Right lobe of liver (tissue), 6 donors: ENCODE data around the gene DLG2. TPM values are rescaled to one million over a fixed set of nuclear protein-coding genes. Genes with fewer than 3 reads are reported as not detected.

Experiments
- ATAC-seq, 4 donors: fragments of 200-7000 bp; cut with Tn5 transposase; one replicate each; pipeline ENCODE4 v1.9.1; 2020; ENCODE audit warnings: mild to moderate bottlenecking in 4 of 4, moderate library complexity in 4 of 4
- DNase-seq, 3 donors: peaks; one replicate each; pipeline ENCODE4 v3.0.0-alpha.2; 2020
- H3K27ac ChIP-seq, 3 donors: fragments of 200-600 bp; one replicate each; pipeline ENCODE4 v1.8.0; 2022
- H3K27me3 ChIP-seq, 2 donors: fragments of 200-600 bp; one replicate each; pipeline ENCODE4 v1.8.0; 2022
- H3K36me3 ChIP-seq, 4 donors: fragments of 200-600 bp; sonication (generic) in 1 of 4; one replicate each; pipeline versions ENCODE4 v1.5.1 to v1.8.0; 2017 to 2022; ENCODE audit warnings: control low read depth in 1 of 4
- H3K4me1 ChIP-seq, 4 donors: fragments of 200-600 bp; sonication (generic) in 1 of 4; one replicate each; pipeline versions ENCODE4 v1.5.1 to v1.8.0; 2017 to 2022; ENCODE audit warnings: control low read depth in 1 of 4
- H3K4me3 ChIP-seq, 3 donors: fragments of 200-600 bp; one replicate each; pipeline ENCODE4 v1.8.0; 2022
- H3K9me3 ChIP-seq, 4 donors: fragments of 200-600 bp; sonication (generic) in 1 of 4; one replicate each; pipeline versions ENCODE4 v1.5.1 to v1.8.0; 2017 to 2022; ENCODE audit warnings: control low read depth in 1 of 4
- CTCF ChIP-seq, 4 donors: fragments of 200-600 bp in 3 of 4; fragments of 450-650 bp in 1 of 4; IDR thresholded peaks; one replicate each; pipeline versions ENCODE4 v1.5.1 to v1.8.0; 2016 to 2022; ENCODE audit warnings: antibody characterized with exemption in 4 of 4, mild to moderate bottlenecking in 2 of 4
- POLR2A ChIP-seq: fragments of 450-650 bp; IDR thresholded peaks from one replicate; pipeline ENCODE4 v1.6.1; 2017; ENCODE audit warnings: antibody characterized with exemption, mild to moderate bottlenecking
- WGBS: methylation state at CpG from one replicate; pipeline ENCODE4 v1.1.6; 2018; ENCODE audit warnings: low coverage, low lambda C conversion rate; ENCODE audit not compliant: insufficient coverage; ENCODE audit errors: missing lambda C conversion rate; 5-methylcytosine and 5-hydroxymethylcytosine counted together
- intact Hi-C, 2 donors: fragments of 100-400 bp; cut with DNase I; formaldehyde crosslinking; loops; one replicate each; pipeline versions ENCODE4 v1.11.2 to v1.14.1; 2022
- total RNA-seq, 6 experiments: library from RNA; depleted of rRNA in 2 of 6; stranded (reverse); fragments of >200 nt in 2 of 6; fragmentation: NEBNext Ultra II Directional in 3 of 6; extraction: Animal tissue kit (Norgen Biotek cat#: 25700) in 3 of 6; gene quantifications; one replicate each; pipeline versions ENCODE4 v1.1.0 to v1.2.4, GENCODE V29; 2016 to 2023
- donor health status: DM: no; HTN: yes; CAD: no.
- donor health status: DM: no; HTN: no; CAD: no.
- donor health status: DM: no; HTN: no; CAD: no.
- donor health status: DM: no; HTN: yes; CAD: no.
- donor health status: DM: no; HTN: yes; CAD: no.

DLG2 gene
- total RNA-seq, 6 experiments from 2014 or later: 1.2 to 6.4 (median 2.5) TPM

GRCh38 chr11:84544566-84544965 lies 1082.6 kb downstream of the DLG2 start:
- H3K4me1 ChIP-seq: no peaks in the 10 kb centered on the region
- no peak overlapping the region for H3K27ac ChIP-seq
- TF ChIP-seq CTCF (IDR thresholded peaks at IDR 0.05): no peak
- intact Hi-C loops: no loop called here
- ATAC-seq (no peak), DNase-seq (no peak)
- H3K4me3 ChIP-seq: no peak overlapping the region
- H3K27me3 ChIP-seq: no peaks in the 10 kb centered on the region
- no peaks in the 10 kb centered on the region for H3K36me3 ChIP-seq
- no peaks in the 10 kb centered on the region for H3K9me3 ChIP-seq
- WGBS: 82% methylated on average over 2 of the region's 2 CpGs

GRCh38 chr11:84543367-84544159 lies 1083.6 kb downstream of the DLG2 start:
- ATAC-seq (no peak), DNase-seq (no peak)
- H3K27me3 ChIP-seq: no peaks in the 10 kb centered on the region
- TF ChIP-seq CTCF (IDR thresholded peaks at IDR 0.05) (no peak), POLR2A (no peak)
- intact Hi-C loops: no loop called here
- 31% methylated on average over 5 of the region's 5 CpGs for WGBS
- H3K9me3 ChIP-seq: no peaks in the 10 kb centered on the region
- H3K4me1 ChIP-seq: no peaks in the 10 kb centered on the region
- no peak overlapping the region for H3K4me3 ChIP-seq
- no peaks in the 10 kb centered on the region for H3K36me3 ChIP-seq
- H3K27ac ChIP-seq: no peak overlapping the region

GRCh38 chr11:84541731-84542340 lies 1085.3 kb downstream of the DLG2 start:
- TF ChIP-seq POLR2A (no peak), CTCF (IDR thresholded peaks at IDR 0.05) (no peak)
- Histone ChIP-seq H3K27me3 (no peaks in the 10 kb centered on the region), H3K36me3 (no peaks in the 10 kb centered on the region), H3K9me3 (no peaks in the 10 kb centered on the region), H3K4me3 (no peak overlapping the region), H3K4me1 (no peaks in the 10 kb centered on the region), H3K27ac (no peak overlapping the region)
- no peak for DNase-seq
- 78% methylated on average over 4 of the region's 4 CpGs for WGBS
- intact Hi-C loops: no loop called here
- no peak for ATAC-seq

GRCh38 chr11:84536456-84536855 lies 1090.7 kb downstream of the DLG2 start:
- WGBS: 65% methylated on average over 3 of the region's 3 CpGs
- Histone ChIP-seq H3K4me3 (no peak overlapping the region), H3K4me1 (no peaks in the 10 kb centered on the region), H3K27ac (no peak overlapping the region), H3K27me3 (no peaks in the 10 kb centered on the region), H3K36me3 (no peaks in the 10 kb centered on the region), H3K9me3 (no peaks in the 10 kb centered on the region)
- no peak for TF ChIP-seq CTCF (IDR thresholded peaks at IDR 0.05)
- no peak for TF ChIP-seq POLR2A
- ATAC-seq (no peak), DNase-seq (no peak)
- intact Hi-C loops: no loop called here
